Fibroblast of the aortic adventitia (primary cell): ENCODE data around the gene KDM6A. TPM values are rescaled to one million over a fixed set of nuclear protein-coding genes. Genes with fewer than 3 reads are reported as not detected.
A peak's percentile ranks its signal among the peaks of the same experiment; 100 is the strongest.
"Not testable (repeated sequence)": the region's sequence is repeated elsewhere in the genome, so short reads cannot be mapped to it uniquely, and the experiment has no call there.

Experiments used
- DNase-seq: peaks from one replicate; pipeline ENCODE4 v3.0.0-alpha.2; 2010; ENCODE audit warnings: low read depth
- H3K4me3 ChIP-seq: 2 replicates; pipeline ENCODE4 v1.5.1; 2011; ENCODE audit warnings: low read depth, mild to moderate bottlenecking, control low read depth, low read length, moderate library complexity
- CTCF ChIP-seq: IDR thresholded peaks from 2 replicates; pipeline ENCODE4 v1.5.1; 2011; ENCODE audit warnings: mild to moderate bottlenecking, low read length, control low read depth, inconsistent platforms; ENCODE audit not compliant: insufficient read depth
- total RNA-seq: library from RNA; depleted of rRNA; stranded (reverse); fragments of >200 nt; gene quantifications from 2 replicates; pipeline ENCODE4 v1.2.3, GENCODE V29; 2012; ENCODE audit warnings: low replicate concordance

The KDM6A gene
- total RNA-seq, 1 donor: 20.6 TPM

GRCh38 chrX:44938111-44938510, 65.1 kb downstream of the KDM6A start:
- DNase-seq: no peak
- no peak overlapping the region for H3K4me3 ChIP-seq
- TF ChIP-seq CTCF: no peak

GRCh38 chrX:44940541-44940940, 67.6 kb downstream of the KDM6A start:
- DNase-seq, H3K4me3 ChIP-seq: not testable (repeated sequence)

- no peak for TF ChIP-seq CTCF
- no peak for DNase-seq
- H3K4me3 ChIP-seq: no peak overlapping the region
Observed at GRCh38 chrX:44943007-44943406, 70.0 kb downstream of the KDM6A start.

DNA sequence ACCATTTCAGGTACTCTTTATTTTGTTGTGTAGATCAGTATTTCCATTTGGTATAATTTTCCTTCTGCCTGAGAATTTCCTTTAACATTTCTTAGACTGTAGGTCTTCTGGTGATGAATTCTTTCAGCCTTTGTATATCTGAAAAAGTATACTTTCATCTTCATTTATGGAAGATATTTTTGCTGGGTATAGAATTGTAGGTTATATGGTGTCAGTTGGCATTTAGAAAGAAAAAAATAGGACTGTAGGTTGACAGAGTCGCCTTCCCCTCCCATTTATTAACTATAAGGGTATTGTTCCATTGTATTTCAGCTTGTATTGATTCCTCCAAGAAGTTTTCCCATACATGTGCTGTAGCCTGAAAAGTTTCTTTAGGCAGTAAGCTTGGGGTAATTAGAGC, 71.9 kb downstream of the KDM6A start:
- no peak for DNase-seq
- no peak overlapping the region for H3K4me3 ChIP-seq
- no peak for TF ChIP-seq CTCF

GRCh38 chrX:44945736-44946135, 72.7 kb downstream of the KDM6A start:
- no peak overlapping the region for H3K4me3 ChIP-seq
- DNase-seq: no peak
- TF ChIP-seq CTCF: no peak

GRCh38 chrX:44946771-44947170, 73.8 kb downstream of the KDM6A start:
- DNase-seq: peak; percentile 47
- no peak for TF ChIP-seq CTCF
- no peak overlapping the region for H3K4me3 ChIP-seq

GRCh38 chrX:44947995-44948394, 75.0 kb downstream of the KDM6A start:
- H3K4me3 ChIP-seq: no peak overlapping the region
- TF ChIP-seq CTCF: no peak

GRCh38 chrX:44948406-44948805, 75.4 kb downstream of the KDM6A start:
- no peak overlapping the region for H3K4me3 ChIP-seq
- no peak for TF ChIP-seq CTCF
- no peak for DNase-seq

More at GRCh38 chrX:44947995-44948394, 75.0 kb downstream of the KDM6A start:
- DNase-seq: no peak
